Activated CD8-positive, alpha-beta memory T cell treated with anti-CD3 and anti-CD28 coated beads, Interleukin-2, amount 10 ng/mL, durations not matched to agents 7 days and 5 days (primary cell): ENCODE results near the gene PMVK. TPM values are rescaled to one million over a fixed set of nuclear protein-coding genes. Genes with fewer than 3 reads are reported as not detected.

Source experiments
- ATAC-seq: fragments of 150-1000 bp; cut with Tn5 transposase; one replicate; pipeline ENCODE4 v1.10.0; 2021; ENCODE audit warnings: moderate library complexity
- CTCF ChIA-PET: fragments of 350-600 bp; sonication (Branson Sonifier 250); formaldehyde crosslinking; loops from one replicate; lab custom pipeline; 2021; ENCODE audit warnings: antibody characterized with exemption; lab: Charles Lee
- DNase-seq: peaks from one replicate; pipeline ENCODE4 v3.0.0-alpha.2; 2020
- H3K27ac Mint-ChIP-seq: one replicate; pipeline ENCODE4 v1.8.0; 2021; ENCODE audit warnings: mild to moderate bottlenecking, mixed read lengths
- H3K27me3 Mint-ChIP-seq: one replicate; pipeline ENCODE4 v1.8.0; 2021; ENCODE audit warnings: mixed read lengths
- H3K36me3 Mint-ChIP-seq: one replicate; pipeline ENCODE4 v1.8.0; 2021; ENCODE audit warnings: mild to moderate bottlenecking, mixed read lengths
- H3K4me1 Mint-ChIP-seq: one replicate; pipeline ENCODE4 v1.8.0; 2021; ENCODE audit warnings: mixed read lengths
- H3K4me3 Mint-ChIP-seq: one replicate; pipeline ENCODE4 v1.8.0; 2021; ENCODE audit warnings: mild to moderate bottlenecking, moderate library complexity, mixed read lengths
- H3K9me3 Mint-ChIP-seq: one replicate; pipeline ENCODE4 v1.8.0; 2022; ENCODE audit warnings: low read depth, mixed read lengths
- total RNA-seq, 2 experiments: library from RNA; stranded (reverse); gene quantifications; one replicate each; pipeline ENCODE4 v1.2.3, GENCODE V29; 2021

The PMVK gene
- total RNA-seq, 2 experiments from 2014 or later = 43.6 to 46.8 TPM

GRCh38 chr1:154940651-154941194, 4.2 kb upstream of the PMVK start:
- H3K4me1 Mint-ChIP-seq = peaks cover 71% of the 10 kb centered on the region
- peak; percentile 68 for DNase-seq
- H3K36me3 Mint-ChIP-seq = no peaks in the 10 kb centered on the region
- H3K9me3 Mint-ChIP-seq = no peaks in the 10 kb centered on the region
- no peaks in the 10 kb centered on the region for H3K27me3 Mint-ChIP-seq
- ATAC-seq = no peak
- CTCF ChIA-PET = interaction anchor here (1.0 to 2.1 kb wide), 10 partner anchors 8 to 381 kb away, joined by 3 to 9 read pairs (median 4); partner anchors contain the start of genes EFNA4 and PYGO2
- peak overlapping the region; percentile 97 for H3K27ac Mint-ChIP-seq
- H3K4me3 Mint-ChIP-seq = peak overlapping the region; percentile 39

- no peaks in the 10 kb centered on the region for H3K9me3 Mint-ChIP-seq
- no peaks in the 10 kb centered on the region for H3K36me3 Mint-ChIP-seq
- peak overlapping the region; percentile 39 for H3K4me3 Mint-ChIP-seq
- H3K27ac Mint-ChIP-seq = peak overlapping the region; percentile 97
- H3K27me3 Mint-ChIP-seq = no peaks in the 10 kb centered on the region
- ATAC-seq = no peak
- peaks cover 76% of the 10 kb centered on the region for H3K4me1 Mint-ChIP-seq
- DNase-seq = no peak
- CTCF ChIA-PET = interaction anchor here (0.7 to 2.1 kb wide), 11 partner anchors 9 to 381 kb away, joined by 3 to 9 read pairs (median 3); partner anchors contain the start of genes EFNA4 and PYGO2
Measured at GRCh38 chr1:154940213-154940560, 3.7 kb upstream of the PMVK start.

- H3K27ac Mint-ChIP-seq = peak overlapping the region; percentile 96
- ATAC-seq (no peak), DNase-seq (no peak)
- H3K4me1 Mint-ChIP-seq = peaks cover 80% of the 10 kb centered on the region
- CTCF ChIA-PET = interaction anchor here (0.9 to 4.2 kb wide), 6 partner anchors 16 to 78 kb away, joined by 4 to 23 read pairs (median 6); partner anchors contain the start of genes PBXIP1 and PYGO2
- no peaks in the 10 kb centered on the region for H3K9me3 Mint-ChIP-seq
- H3K36me3 Mint-ChIP-seq = peaks cover 4% of the 10 kb centered on the region
- peak overlapping the region; percentile 61 for H3K4me3 Mint-ChIP-seq
- H3K27me3 Mint-ChIP-seq = no peaks in the 10 kb centered on the region
Measured at GRCh38 chr1:154938604-154939399, 2.3 kb upstream of the PMVK start.

GRCh38 chr1:154937988-154938386, 1.5 kb upstream of the PMVK start:
- peaks cover 4% of the 10 kb centered on the region for H3K36me3 Mint-ChIP-seq
- H3K27ac Mint-ChIP-seq = peak overlapping the region; percentile 96
- H3K4me1 Mint-ChIP-seq = peaks cover 74% of the 10 kb centered on the region
- DNase-seq (no peak), ATAC-seq (no peak)
- peak overlapping the region; percentile 95 for H3K4me3 Mint-ChIP-seq
- no peaks in the 10 kb centered on the region for H3K27me3 Mint-ChIP-seq
- CTCF ChIA-PET = interaction anchor here (0.7 to 4.2 kb wide), 10 partner anchors 17 to 378 kb away, joined by 3 to 23 read pairs (median 6); partner anchors contain the start of genes PBXIP1 and PYGO2
- no peaks in the 10 kb centered on the region for H3K9me3 Mint-ChIP-seq

GRCh38 chr1:154937085-154937987, 817 bp upstream of the PMVK start:
- Mint-ChIP-seq H3K36me3 (peaks cover 4% of the 10 kb centered on the region), H3K4me3 (peak overlapping the region; percentile 95), H3K27me3 (no peaks in the 10 kb centered on the region), H3K4me1 (peaks cover 68% of the 10 kb centered on the region), H3K9me3 (no peaks in the 10 kb centered on the region), H3K27ac (peak overlapping the region; percentile 96)
- ATAC-seq = peak; percentile 78
- peak; percentile 95 for DNase-seq
- CTCF ChIA-PET = interaction anchor here (0.6 to 4.2 kb wide), 27 partner anchors 8 to 378 kb away, joined by 3 to 23 read pairs (median 3); partner anchors contain the start of genes FLAD1, PBXIP1 and PYGO2

GRCh38 chr1:154935749-154936554, 567 bp downstream of the PMVK start:
- Mint-ChIP-seq H3K27ac (peak overlapping the region; percentile 96), H3K9me3 (no peaks in the 10 kb centered on the region), H3K4me3 (peak overlapping the region; percentile 95), H3K27me3 (no peaks in the 10 kb centered on the region), H3K4me1 (peaks cover 54% of the 10 kb centered on the region), H3K36me3 (peaks cover 7% of the 10 kb centered on the region)
- ATAC-seq = no peak
- CTCF ChIA-PET = interaction anchor here (0.8 to 4.2 kb wide), 28 partner anchors 8 to 376 kb away, joined by 3 to 23 read pairs (median 4); partner anchors contain the start of genes ADAM15, FLAD1, PBXIP1 and PYGO2
- DNase-seq = no peak

GRCh38 chr1:154934358-154934948, 2.1 kb downstream of the PMVK start:
- Mint-ChIP-seq H3K4me1 (peaks cover 43% of the 10 kb centered on the region), H3K27ac (peak overlapping the region; percentile 35), H3K36me3 (peaks cover 10% of the 10 kb centered on the region), H3K27me3 (no peaks in the 10 kb centered on the region), H3K4me3 (no peak overlapping the region), H3K9me3 (no peaks in the 10 kb centered on the region)
- ATAC-seq = no peak
- DNase-seq = no peak
- CTCF ChIA-PET = interaction anchor here (0.6 to 4.2 kb wide), 3 partner anchors 21 to 83 kb away, joined by 3 to 23 read pairs (median 5); partner anchors contain the start of gene PBXIP1

- DNase-seq (no peak), ATAC-seq (no peak)
- Mint-ChIP-seq H3K9me3 (no peaks in the 10 kb centered on the region), H3K4me1 (peaks cover 25% of the 10 kb centered on the region), H3K27me3 (no peaks in the 10 kb centered on the region), H3K36me3 (peaks cover 24% of the 10 kb centered on the region), H3K27ac (no peak overlapping the region), H3K4me3 (no peak overlapping the region)
- CTCF ChIA-PET = interaction anchor here (1.6 kb wide), 2 partner anchors 172 to 372 kb away, joined by 3 to 5 read pairs; no protein-coding TSS in a partner anchor
Measured at GRCh38 chr1:154931940-154932487, 4.5 kb downstream of the PMVK start.

GRCh38 chr1:154926201-154926600, 10.3 kb downstream of the PMVK start:
- peaks cover 44% of the 10 kb centered on the region for H3K36me3 Mint-ChIP-seq
- peak overlapping the region; percentile 76 for H3K27ac Mint-ChIP-seq

GRCh38 chr1:154925335-154926170, 11.0 kb downstream of the PMVK start:
- no peaks in the 10 kb centered on the region for H3K27me3 Mint-ChIP-seq
- H3K9me3 Mint-ChIP-seq = no peaks in the 10 kb centered on the region
- H3K36me3 Mint-ChIP-seq = peaks cover 43% of the 10 kb centered on the region
- no peak for DNase-seq
- ATAC-seq = peak; percentile 65
- CTCF ChIA-PET = interaction anchor here (0.6 to 1.4 kb wide), 4 partner anchors 11 to 1779 kb away, joined by 3 to 5 read pairs (median 4); partner anchors contain the start of gene PMVK
- no peak overlapping the region for H3K4me3 Mint-ChIP-seq
- peak overlapping the region; percentile 76 for H3K27ac Mint-ChIP-seq
- peaks cover 21% of the 10 kb centered on the region for H3K4me1 Mint-ChIP-seq

More at GRCh38 chr1:154926201-154926600, 10.3 kb downstream of the PMVK start:
- Mint-ChIP-seq H3K9me3 (no peaks in the 10 kb centered on the region), H3K27me3 (no peaks in the 10 kb centered on the region), H3K4me1 (peaks cover 21% of the 10 kb centered on the region), H3K4me3 (no peak overlapping the region)
- ATAC-seq = no peak
- no peak for DNase-seq
- CTCF ChIA-PET = interaction anchor here (0.8 to 1.4 kb wide), 3 partner anchors 10 to 165 kb away, joined by 3 to 4 read pairs (median 3); partner anchors contain the start of gene PMVK

GRCh38 chr1:154923695-154924094, 12.8 kb downstream of the PMVK start:
- no peak for ATAC-seq
- Mint-ChIP-seq H3K4me3 (no peak overlapping the region), H3K4me1 (peaks cover 21% of the 10 kb centered on the region), H3K27me3 (no peaks in the 10 kb centered on the region), H3K9me3 (no peaks in the 10 kb centered on the region), H3K27ac (no peak overlapping the region), H3K36me3 (peaks cover 37% of the 10 kb centered on the region)
- CTCF ChIA-PET = interaction anchor here (1.6 kb wide), 1 partner anchor 161 kb away, joined by 3 read pairs; no protein-coding TSS in a partner anchor
- DNase-seq = no peak
